Middle frontal gyrus (tissue), 1 donor: ENCODE measurements around the gene DLG1.
A peak's percentile ranks its signal among the peaks of the same experiment; 100 is the strongest.

ENCODE experiments used
- DNase-seq: peaks from one replicate; pipeline ENCODE4 v3.0.0-alpha.2; 2015; ENCODE audit warnings: low spot score; ENCODE audit errors: extremely low spot score

DLG1 gene

GRCh38 chr3:197298341-197298944, at the start of gene DLG1:
TSS of gene DLG1 (minus strand) at chr3:197298612. CDS start at chr3:197297204, 1,408 bp downstream.
- no peak for DNase-seq

DNA sequence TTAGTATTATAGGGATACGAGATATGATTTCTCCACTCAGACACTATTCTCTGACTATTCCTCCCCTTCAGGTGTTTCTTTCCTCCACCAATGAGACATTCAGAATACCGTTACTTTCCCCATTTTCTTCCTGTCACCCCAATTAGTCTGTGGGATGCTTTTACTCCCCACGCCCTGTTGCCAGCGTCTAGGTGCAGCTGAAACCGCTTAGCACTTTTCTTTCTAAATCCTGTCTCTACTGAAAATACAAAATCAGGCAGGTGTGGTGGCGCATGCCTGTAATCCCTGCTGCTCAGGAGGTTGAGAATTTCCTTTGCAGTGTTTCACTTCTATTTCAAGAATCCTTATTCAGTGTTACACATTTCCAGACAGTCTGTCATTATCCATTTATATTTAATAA, 49.6 kb upstream of the DLG1 start:
- no peak for DNase-seq

DNA sequence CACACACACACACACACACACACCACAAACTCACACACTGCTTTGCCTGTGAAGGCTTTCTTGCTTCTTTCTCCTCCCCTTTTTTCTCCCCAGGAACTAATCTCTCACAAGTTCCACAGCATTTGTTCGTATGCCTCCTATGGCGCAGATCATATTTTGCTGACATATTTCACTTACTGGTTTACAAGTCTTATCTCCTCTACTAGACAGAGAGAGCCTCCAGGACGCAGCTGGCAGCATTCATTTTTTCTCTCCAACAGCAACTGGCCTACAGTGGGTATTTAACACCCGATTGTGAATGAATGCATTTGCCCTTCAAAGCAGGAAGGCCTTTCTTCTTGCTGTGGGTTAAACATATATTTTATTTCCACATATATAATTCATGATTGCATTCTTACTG, 47.0 kb upstream of the DLG1 start:
- no peak for DNase-seq

DNA sequence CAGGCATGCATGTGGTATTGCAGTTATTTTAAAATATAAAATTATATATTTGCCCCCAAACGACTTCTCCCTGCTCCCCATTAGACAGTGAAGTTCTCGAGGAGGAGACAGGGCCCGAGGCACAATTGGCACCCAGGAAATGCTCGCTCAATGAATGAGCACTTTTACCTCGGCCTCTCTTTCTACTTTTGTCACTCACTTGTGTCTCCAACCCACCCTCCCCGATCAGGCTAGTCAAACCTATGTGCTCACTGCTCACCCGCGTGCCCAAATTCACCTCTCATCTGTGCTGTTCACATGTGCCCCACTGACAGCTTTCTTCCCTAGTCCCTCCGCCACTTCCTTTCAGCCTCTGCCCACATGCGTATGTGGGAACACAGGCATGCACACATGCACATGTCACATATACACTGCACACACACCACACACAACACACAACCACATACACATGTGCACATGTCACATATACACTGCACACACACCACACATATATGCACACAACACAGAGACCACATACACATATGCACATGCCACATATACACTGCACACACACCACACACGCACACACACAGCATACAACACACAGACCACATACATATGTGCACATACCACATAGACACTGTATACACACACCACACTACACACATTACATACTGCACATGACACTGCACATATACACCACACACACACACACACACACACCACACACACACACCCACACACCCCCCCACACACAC, 46.3 kb upstream of the DLG1 start:
- no peak for DNase-seq

DNA sequence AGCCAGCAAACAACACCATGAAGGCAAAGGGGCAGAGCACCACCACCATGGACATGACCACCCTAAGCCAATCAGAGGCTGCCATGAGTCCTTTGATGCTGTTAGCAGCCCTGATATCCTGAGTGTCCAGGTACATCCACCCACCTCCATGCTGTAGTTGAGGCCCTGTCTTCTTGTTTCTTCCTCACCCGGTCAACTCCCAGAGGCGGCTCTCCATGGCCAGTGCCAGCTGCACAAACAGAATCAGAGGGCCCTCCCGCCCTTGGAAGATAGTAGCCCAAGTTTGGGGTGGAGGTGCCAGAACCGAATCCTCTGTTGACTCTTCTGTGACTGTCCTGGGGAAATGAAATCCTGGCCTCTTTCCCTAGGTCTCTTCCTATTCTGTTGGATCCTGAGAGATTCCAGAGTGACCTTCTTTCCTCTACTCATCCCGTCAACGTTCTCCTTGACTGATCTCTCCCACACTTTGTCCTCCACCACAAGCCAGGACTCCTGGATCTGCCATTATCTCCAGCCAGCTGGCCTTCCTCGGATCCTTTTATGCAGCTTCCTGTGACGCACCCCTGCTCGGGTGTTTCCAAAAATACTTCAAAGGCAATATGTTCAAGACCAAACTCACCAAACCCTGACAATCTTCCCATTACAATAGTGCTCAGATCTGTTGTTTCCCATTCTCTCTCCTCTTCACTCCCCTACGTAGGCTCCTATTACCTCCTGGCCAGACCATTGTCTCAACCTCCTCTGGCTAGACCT, 45.4 kb upstream of the DLG1 start:
- DNase-seq: no peak

GRCh38 chr3:197343111-197343510, 44.7 kb upstream of the DLG1 start:
- no peak for DNase-seq

- no peak for DNase-seq
Measured at GRCh38 chr3:197340521-197340871, 42.1 kb upstream of the DLG1 start.

- no peak for DNase-seq
Measured at GRCh38 chr3:197339841-197340520, 41.6 kb upstream of the DLG1 start.

DNA sequence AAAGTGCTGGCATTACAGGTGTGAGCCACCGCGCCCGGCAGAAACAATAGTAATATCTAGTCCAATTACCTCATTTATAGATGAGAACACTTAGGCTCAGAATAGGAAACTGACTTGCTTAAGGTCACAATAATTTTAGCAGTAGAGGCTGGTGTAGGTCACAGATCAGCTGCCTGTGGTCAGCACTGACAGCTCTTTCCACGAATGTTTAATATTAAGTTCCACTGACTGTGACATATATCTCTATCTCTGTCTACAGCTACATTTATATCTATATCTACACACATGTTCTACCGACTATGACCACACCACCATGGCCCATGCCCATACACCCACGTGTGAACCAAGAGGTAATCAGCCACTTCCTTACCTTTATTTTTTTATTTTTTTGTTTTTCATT, 40.2 kb upstream of the DLG1 start:
- DNase-seq: no peak

DNA sequence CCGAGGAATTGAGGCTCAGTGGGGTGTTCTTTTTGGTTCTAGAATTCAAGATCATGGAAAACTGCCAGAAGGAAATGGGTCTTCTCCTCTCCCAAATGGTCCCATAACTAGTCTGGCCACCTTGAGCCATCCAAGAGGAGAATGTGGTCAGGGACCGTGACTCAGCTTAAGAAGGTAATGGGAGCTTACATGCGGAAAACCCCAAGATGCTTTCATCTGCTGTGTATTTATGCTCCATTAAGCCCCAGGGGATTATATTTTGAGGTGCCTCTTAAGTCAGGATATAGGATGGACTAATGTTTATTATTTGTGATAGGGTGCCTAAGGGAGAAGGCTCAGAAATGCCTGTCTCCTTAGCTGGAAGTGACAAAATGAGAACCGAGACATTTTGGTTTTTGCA, 39.2 kb upstream of the DLG1 start:
- DNase-seq: no peak

- DNase-seq: no peak
Measured at GRCh38 chr3:197337214-197337613, 38.8 kb upstream of the DLG1 start.

DNA sequence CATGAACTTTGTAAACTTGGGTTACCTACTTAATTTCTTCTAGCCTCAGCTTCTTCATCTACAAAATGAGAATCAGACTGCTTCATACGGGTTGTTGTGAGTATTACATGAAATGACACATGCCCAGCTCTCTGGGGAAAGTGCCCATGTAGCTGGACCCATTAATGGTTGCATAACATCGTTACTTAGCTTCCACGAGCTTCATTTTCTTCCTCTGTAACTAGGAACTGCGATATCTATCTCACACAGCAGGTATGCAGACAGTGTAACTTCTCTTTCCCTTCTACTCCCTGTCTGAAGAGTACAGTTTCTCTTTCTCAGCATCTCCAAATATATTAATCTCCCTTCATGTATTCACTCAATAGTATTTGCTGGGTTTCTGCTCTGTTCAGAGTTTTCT, 37.9 kb upstream of the DLG1 start:
- DNase-seq: no peak

GRCh38 chr3:197335428-197336132, 37.2 kb upstream of the DLG1 start:
- no peak for DNase-seq

GRCh38 chr3:197333901-197334639, 35.7 kb upstream of the DLG1 start:
- DNase-seq: no peak

- no peak for DNase-seq
Measured at GRCh38 chr3:197331131-197331530, 32.7 kb upstream of the DLG1 start.

GRCh38 chr3:197329382-197329781, 31.0 kb upstream of the DLG1 start:
- DNase-seq: peak; percentile 52

GRCh38 chr3:197328198-197328597, 29.8 kb upstream of the DLG1 start:
- no peak for DNase-seq

GRCh38 chr3:197327701-197328100, 29.3 kb upstream of the DLG1 start:
- peak; percentile 67 for DNase-seq

DNA sequence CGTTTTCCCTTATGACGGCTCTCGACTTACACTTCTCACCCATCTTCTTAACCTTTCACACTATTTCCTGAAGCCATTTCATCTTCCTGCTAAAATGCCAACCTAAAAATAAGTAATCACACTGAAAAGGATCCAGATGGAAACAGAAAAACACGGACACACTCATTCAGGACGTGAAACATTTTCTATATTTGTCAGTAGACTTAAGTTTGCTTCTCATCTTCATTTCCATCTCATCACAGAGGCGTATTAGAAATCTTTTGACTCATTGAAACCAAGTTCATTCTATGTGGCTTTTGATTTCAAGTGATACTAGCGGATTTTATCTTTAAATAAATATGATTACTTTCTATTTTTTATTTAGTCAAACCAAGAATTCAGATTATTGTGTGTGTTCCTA, 27.4 kb upstream of the DLG1 start:
- no peak for DNase-seq

GRCh38 chr3:197322149-197322548, 23.7 kb upstream of the DLG1 start:
- DNase-seq: no peak

- no peak for DNase-seq
Measured at GRCh38 chr3:197320582-197320981, 22.2 kb upstream of the DLG1 start.
